ENCODE data around the gene HBA2.

HBA2 gene

GRCh38 chr16:138049-138417, 34.6 kb upstream of the HBA2 start:
- DNase-seq (ENCODE audit: low read depth) = peak; percentile 29
- TF ChIP-seq MYC (IDR thresholded peaks at IDR 0.05; ENCODE audit: low read depth, low read length) = no peak
- TF ChIP-seq POLR2A (IDR thresholded peaks at IDR 0.05; ENCODE audit: extremely low read depth, insufficient read length) = no peak
- no peak for TF ChIP-seq MAX (IDR thresholded peaks at IDR 0.05; ENCODE audit: low read depth, low read length)
- peak overlapping the region; percentile 70 for H3K4me3 ChIP-seq (ENCODE audit: low read depth, low read length)

DNA sequence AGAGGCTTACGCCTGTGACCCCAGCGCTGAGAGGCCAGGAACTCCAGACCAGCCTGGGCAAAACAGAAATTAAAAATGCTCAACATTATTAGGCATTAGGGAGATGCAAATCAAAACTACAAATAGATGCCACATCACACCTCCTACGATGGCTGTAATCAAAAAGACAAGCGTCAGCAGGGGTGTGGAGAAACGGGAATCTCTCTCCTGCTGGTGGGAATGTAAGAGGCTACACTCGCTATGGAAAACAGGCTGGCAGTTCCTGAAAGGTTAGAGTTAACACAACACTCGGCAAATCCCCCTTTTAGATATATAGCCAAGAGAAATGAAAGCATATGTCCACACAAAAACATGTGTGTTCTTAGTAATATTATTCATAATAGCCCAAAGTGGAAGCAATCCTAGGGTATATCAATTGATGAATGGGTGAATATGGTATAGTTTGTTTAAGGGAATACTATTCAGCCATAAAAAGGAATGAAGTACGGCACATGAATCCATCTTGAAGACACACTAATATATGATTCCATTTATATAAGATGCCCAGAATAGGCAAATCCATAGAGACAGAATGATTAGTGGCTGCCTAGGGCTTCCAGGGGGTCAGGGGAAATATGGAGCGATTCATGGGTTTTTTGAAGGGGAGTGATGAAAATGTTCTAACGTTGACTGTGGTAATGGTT, 32.4 kb upstream of the HBA2 start:
- no peak overlapping the region for H3K4me3 ChIP-seq (ENCODE audit: low read depth, low read length)
- DNase-seq (ENCODE audit: low read depth) = no peak
- no peak for TF ChIP-seq POLR2A (IDR thresholded peaks at IDR 0.05; ENCODE audit: extremely low read depth, insufficient read length)
- no peak for TF ChIP-seq MAX (IDR thresholded peaks at IDR 0.05; ENCODE audit: low read depth, low read length)
- TF ChIP-seq MYC (IDR thresholded peaks at IDR 0.05; ENCODE audit: low read depth, low read length) = no peak
- TF ChIP-seq, protein P1, sequence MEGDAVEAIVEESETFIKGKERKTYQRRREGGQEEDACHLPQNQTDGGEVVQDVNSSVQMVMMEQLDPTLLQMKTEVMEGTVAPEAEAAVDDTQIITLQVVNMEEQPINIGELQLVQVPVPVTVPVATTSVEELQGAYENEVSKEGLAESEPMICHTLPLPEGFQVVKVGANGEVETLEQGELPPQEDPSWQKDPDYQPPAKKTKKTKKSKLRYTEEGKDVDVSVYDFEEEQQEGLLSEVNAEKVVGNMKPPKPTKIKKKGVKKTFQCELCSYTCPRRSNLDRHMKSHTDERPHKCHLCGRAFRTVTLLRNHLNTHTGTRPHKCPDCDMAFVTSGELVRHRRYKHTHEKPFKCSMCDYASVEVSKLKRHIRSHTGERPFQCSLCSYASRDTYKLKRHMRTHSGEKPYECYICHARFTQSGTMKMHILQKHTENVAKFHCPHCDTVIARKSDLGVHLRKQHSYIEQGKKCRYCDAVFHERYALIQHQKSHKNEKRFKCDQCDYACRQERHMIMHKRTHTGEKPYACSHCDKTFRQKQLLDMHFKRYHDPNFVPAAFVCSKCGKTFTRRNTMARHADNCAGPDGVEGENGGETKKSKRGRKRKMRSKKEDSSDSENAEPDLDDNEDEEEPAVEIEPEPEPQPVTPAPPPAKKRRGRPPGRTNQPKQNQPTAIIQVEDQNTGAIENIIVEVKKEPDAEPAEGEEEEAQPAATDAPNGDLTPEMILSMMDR (IDR thresholded peaks at IDR 0.05; ENCODE audit: low read depth, low read length) = no peak

DNA sequence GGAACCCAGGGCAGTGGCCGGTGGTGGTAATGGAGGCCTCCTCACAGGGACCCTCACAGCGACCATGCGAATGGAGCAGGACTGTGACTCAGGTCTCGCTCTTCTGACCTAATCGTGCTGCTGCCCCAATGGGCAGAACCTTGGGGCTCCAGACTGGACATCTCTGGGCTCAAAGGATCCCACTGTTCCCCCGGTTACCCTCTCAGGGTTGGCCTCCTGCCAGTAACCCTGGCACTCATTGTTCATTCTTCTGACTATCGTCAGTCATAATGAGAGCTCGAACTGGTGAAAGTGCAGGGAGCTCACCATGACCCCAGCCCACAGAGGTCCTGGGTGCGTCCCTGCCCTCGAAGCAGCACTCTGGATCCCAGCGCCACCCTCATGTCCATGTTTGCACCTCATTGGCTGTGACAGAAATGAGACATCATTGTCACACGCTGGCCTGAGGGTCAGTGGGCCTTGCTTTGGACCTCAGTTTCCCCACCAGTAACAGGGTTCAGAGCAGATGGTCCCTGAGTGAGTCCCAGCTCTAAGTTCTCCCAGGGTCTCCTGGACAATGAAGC, 30.2 kb upstream of the HBA2 start:
- no peak for DNase-seq (ENCODE audit: low read depth)
- TF ChIP-seq MYC (IDR thresholded peaks at IDR 0.05; ENCODE audit: low read depth, low read length) (no peak), POLR2A (IDR thresholded peaks at IDR 0.05; ENCODE audit: extremely low read depth, insufficient read length) (no peak), MAX (IDR thresholded peaks at IDR 0.05; ENCODE audit: low read depth, low read length) (no peak)
- TF ChIP-seq, protein P1 (IDR thresholded peaks at IDR 0.05; ENCODE audit: low read depth, low read length) = no peak
- H3K4me3 ChIP-seq (ENCODE audit: low read depth, low read length) = no peak overlapping the region

- no peak overlapping the region for H3K4me3 ChIP-seq (ENCODE audit: low read depth, low read length)
- DNase-seq (ENCODE audit: low read depth) = no peak
- TF ChIP-seq POLR2A (IDR thresholded peaks at IDR 0.05; ENCODE audit: extremely low read depth, insufficient read length) = no peak
- no peak for TF ChIP-seq MAX (IDR thresholded peaks at IDR 0.05; ENCODE audit: low read depth, low read length)
- TF ChIP-seq MYC (IDR thresholded peaks at IDR 0.05; ENCODE audit: low read depth, low read length) = no peak
- TF ChIP-seq, protein P1 (IDR thresholded peaks at IDR 0.05; ENCODE audit: low read depth, low read length) = no peak
Measured at GRCh38 chr16:143047-143446, 29.6 kb upstream of the HBA2 start.

- no peak for TF ChIP-seq MAX (IDR thresholded peaks at IDR 0.05; ENCODE audit: low read depth, low read length)
- TF ChIP-seq POLR2A (IDR thresholded peaks at IDR 0.05; ENCODE audit: extremely low read depth, insufficient read length) = no peak
- TF ChIP-seq, protein P1 (IDR thresholded peaks at IDR 0.05; ENCODE audit: low read depth, low read length) = no peak
Measured at GRCh38 chr16:143456-143855, 29.2 kb upstream of the HBA2 start.

GRCh38 chr16:144797-145252, 27.9 kb upstream of the HBA2 start:
- TF ChIP-seq MYC (IDR thresholded peaks at IDR 0.05; ENCODE audit: low read depth, low read length) (no peak), MAX (IDR thresholded peaks at IDR 0.05; ENCODE audit: low read depth, low read length) (no peak), POLR2A (IDR thresholded peaks at IDR 0.05; ENCODE audit: extremely low read depth, insufficient read length) (no peak)
- TF ChIP-seq, protein P1 (IDR thresholded peaks at IDR 0.05; ENCODE audit: low read depth, low read length) = no peak
- DNase-seq (ENCODE audit: low read depth) = peak; percentile 14

More at GRCh38 chr16:143456-143855, 29.2 kb upstream of the HBA2 start:
- H3K4me3 ChIP-seq (ENCODE audit: low read depth, low read length) = no peak overlapping the region
- DNase-seq (ENCODE audit: low read depth) = no peak

More at GRCh38 chr16:144797-145252, 27.9 kb upstream of the HBA2 start:
- no peak overlapping the region for H3K4me3 ChIP-seq (ENCODE audit: low read depth, low read length)

Measured in NB4 (cell line).